HepG2 (cell line): ENCODE measurements around the gene CCL23. TPM values are rescaled to one million over a fixed set of nuclear protein-coding genes. Genes with fewer than 3 reads are reported as not detected.

Experiments used
- FOXK1 ChIP-seq: sonication (generic); formaldehyde crosslinking; IDR thresholded peaks from 2 replicates; pipeline ENCODE4 v1.4.0; 2020; ENCODE audit warnings: low read depth, missing genetic modification reagents, borderline replicate concordance
- RFX1 ChIP-seq: fragments of 450-650 bp; IDR thresholded peaks from 2 replicates; pipeline ENCODE4 v1.6.1; 2017
- TOPORS ChIP-seq: sonication (generic); formaldehyde crosslinking; IDR thresholded peaks from 2 replicates; pipeline ENCODE4 v1.8.0; 2023; ENCODE audit warnings: mild to moderate bottlenecking, missing genetic modification reagents
- ZBTB7B ChIP-seq: sonication (generic); formaldehyde crosslinking; IDR thresholded peaks from 2 replicates; pipeline ENCODE4 v1.4.0; 2020; ENCODE audit warnings: missing genetic modification reagents
- ZNF256 ChIP-seq: sonication (generic); formaldehyde crosslinking; conservative IDR thresholded peaks from 2 replicates; pipeline ENCODE4 v1.4.0; 2020; ENCODE audit warnings: missing genetic modification reagents
- polyA plus RNA-seq, 8 experiments: library from polyadenylated mRNA; depleted of rRNA in 3 of 8; stranded (reverse) in 7 of 8; unstranded in 1 of 8; fragments of >200 nt; fragmentation: Illumina TruSeq in 4 of 8; extraction: Trizol in 4 of 8; gene quantifications; 2 replicates each; pipeline versions ENCODE4 v1.2.1 to v1.2.3, GENCODE V29; 2011 to 2016; ENCODE audit warnings: low read depth in 4 of 8, missing spikeins in 1 of 8, mixed read lengths in 1 of 8; ENCODE audit not compliant: insufficient read depth in 1 of 8
- total RNA-seq, 5 experiments: library from RNA; depleted of rRNA; stranded (reverse); fragments of >200 nt; fragmentation: Illumina TruSeq; extraction: Trizol; gene quantifications; 2 replicates each; pipeline ENCODE4 v1.2.3, GENCODE V29; 2016; ENCODE audit warnings: low read depth in 1 of 5
- TF ChIP-seq, protein P1 (sequence below): sonication (generic); formaldehyde crosslinking; IDR thresholded peaks from one replicate; pipeline ENCODE4 v1.5.1; 2020; ENCODE audit warnings: mild to moderate bottlenecking, missing genetic modification reagents; ENCODE audit errors: not compliant biosample characterization
- TF ChIP-seq, protein P2 (sequence below): sonication (generic); formaldehyde crosslinking; IDR thresholded peaks from 2 replicates; pipeline ENCODE4 v1.4.0; 2020; ENCODE audit warnings: missing genetic modification reagents
- TF ChIP-seq, protein P3 (sequence below): sonication (generic); formaldehyde crosslinking; IDR thresholded peaks from 2 replicates; pipeline ENCODE4 v1.8.1; 2023; ENCODE audit warnings: mild to moderate bottlenecking, missing genetic modification reagents
- TF ChIP-seq, protein P4 (sequence below): sonication (generic); formaldehyde crosslinking; IDR thresholded peaks from 2 replicates; pipeline ENCODE4 v1.5.1; 2020; ENCODE audit warnings: mild to moderate bottlenecking, missing genetic modification reagents, moderate library complexity
- TF ChIP-seq, protein P5 (sequence below): sonication (generic); formaldehyde crosslinking; IDR thresholded peaks from 2 replicates; pipeline ENCODE4 v1.5.0; 2020; ENCODE audit warnings: missing genetic modification reagents
- TF ChIP-seq, protein P6 (sequence below): sonication (generic); formaldehyde crosslinking; IDR thresholded peaks from 2 replicates; pipeline ENCODE4 v1.8.0; 2023; ENCODE audit warnings: mild to moderate bottlenecking, missing genetic modification reagents

Gene CCL23
- total and polyA plus RNA-seq, 2 of the 13 experiments (the other 11 are each of a cell fraction or from before 2014, with no cell fraction given), result not detected

DNA sequence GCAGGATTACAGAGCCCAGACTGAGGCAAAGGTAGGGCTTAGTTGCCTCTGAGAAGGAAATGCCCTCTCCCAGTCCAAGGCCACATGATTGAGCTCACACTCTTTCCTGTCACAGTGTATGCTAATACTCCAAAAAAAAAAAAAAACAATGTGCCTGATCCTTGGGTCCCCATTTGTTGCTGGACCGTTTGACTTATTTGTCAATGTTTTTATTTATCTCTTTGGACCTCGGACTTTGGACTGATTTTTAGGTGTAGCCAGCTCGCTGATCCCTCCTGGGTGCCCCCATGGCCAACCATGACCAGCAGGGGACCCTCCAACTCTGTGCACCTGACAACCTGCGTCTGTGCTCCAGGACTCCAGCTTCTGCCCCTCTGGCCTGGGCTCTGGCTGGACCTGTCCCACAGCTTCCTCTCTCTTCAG, 35.9 kb downstream of the CCL23 start (continued):
- TF ChIP-seq, protein P1, sequence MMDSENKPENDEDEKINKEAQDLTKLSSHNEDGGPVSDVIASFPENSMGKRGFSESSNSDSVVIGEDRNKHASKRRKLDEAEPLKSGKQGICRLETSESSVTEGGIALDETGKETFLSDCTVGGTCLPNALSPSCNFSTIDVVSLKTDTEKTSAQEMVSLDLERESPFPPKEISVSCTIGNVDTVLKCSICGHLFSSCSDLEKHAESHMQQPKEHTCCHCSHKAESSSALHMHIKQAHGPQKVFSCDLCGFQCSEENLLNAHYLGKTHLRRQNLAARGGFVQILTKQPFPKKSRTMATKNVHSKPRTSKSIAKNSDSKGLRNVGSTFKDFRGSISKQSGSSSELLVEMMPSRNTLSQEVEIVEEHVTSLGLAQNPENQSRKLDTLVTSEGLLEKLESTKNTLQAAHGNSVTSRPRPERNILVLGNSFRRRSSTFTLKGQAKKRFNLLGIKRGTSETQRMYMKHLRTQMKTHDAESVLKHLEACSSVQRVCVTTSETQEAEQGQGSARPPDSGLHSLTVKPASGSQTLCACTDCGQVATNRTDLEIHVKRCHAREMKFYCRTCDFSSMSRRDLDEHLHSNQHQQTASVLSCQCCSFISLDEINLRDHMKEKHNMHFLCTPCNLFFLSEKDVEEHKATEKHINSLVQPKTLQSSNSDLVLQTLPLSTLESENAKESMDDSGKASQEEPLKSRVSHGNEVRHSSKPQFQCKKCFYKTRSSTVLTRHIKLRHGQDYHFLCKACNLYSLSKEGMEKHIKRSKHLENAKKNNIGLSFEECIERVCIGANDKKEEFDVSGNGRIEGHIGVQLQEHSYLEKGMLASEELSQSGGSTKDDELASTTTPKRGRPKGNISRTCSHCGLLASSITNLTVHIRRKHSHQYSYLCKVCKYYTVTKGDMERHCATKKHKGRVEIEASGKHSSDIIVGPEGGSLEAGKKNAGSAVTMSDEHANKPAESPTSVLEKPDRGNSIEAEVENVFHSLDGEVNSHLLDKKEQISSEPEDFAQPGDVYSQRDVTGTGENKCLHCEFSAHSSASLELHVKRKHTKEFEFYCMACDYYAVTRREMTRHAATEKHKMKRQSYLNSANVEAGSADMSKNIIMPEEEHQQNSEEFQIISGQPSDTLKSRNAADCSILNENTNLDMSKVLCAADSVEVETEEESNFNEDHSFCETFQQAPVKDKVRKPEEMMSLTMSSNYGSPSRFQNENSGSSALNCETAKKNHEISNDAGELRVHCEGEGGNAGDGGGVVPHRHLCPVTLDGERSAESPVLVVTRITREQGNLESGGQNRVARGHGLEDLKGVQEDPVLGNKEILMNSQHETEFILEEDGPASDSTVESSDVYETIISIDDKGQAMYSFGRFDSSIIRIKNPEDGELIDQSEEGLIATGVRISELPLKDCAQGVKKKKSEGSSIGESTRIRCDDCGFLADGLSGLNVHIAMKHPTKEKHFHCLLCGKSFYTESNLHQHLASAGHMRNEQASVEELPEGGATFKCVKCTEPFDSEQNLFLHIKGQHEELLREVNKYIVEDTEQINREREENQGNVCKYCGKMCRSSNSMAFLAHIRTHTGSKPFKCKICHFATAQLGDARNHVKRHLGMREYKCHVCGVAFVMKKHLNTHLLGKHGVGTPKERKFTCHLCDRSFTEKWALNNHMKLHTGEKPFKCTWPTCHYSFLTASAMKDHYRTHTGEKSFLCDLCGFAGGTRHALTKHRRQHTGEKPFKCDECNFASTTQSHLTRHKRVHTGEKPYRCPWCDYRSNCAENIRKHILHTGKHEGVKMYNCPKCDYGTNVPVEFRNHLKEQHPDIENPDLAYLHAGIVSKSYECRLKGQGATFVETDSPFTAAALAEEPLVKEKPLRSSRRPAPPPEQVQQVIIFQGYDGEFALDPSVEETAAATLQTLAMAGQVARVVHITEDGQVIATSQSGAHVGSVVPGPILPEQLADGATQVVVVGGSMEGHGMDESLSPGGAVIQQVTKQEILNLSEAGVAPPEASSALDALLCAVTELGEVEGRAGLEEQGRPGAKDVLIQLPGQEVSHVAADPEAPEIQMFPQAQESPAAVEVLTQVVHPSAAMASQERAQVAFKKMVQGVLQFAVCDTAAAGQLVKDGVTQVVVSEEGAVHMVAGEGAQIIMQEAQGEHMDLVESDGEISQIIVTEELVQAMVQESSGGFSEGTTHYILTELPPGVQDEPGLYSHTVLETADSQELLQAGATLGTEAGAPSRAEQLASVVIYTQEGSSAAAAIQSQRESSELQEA, result no peak
- TF ChIP-seq, protein P2, sequence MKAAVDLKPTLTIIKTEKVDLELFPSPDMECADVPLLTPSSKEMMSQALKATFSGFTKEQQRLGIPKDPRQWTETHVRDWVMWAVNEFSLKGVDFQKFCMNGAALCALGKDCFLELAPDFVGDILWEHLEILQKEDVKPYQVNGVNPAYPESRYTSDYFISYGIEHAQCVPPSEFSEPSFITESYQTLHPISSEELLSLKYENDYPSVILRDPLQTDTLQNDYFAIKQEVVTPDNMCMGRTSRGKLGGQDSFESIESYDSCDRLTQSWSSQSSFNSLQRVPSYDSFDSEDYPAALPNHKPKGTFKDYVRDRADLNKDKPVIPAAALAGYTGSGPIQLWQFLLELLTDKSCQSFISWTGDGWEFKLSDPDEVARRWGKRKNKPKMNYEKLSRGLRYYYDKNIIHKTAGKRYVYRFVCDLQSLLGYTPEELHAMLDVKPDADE (CRISPR knock-in tag), result no peak
- TF ChIP-seq ZBTB7B (CRISPR knock-in tag), result no peak
- TF ChIP-seq, protein P3, sequence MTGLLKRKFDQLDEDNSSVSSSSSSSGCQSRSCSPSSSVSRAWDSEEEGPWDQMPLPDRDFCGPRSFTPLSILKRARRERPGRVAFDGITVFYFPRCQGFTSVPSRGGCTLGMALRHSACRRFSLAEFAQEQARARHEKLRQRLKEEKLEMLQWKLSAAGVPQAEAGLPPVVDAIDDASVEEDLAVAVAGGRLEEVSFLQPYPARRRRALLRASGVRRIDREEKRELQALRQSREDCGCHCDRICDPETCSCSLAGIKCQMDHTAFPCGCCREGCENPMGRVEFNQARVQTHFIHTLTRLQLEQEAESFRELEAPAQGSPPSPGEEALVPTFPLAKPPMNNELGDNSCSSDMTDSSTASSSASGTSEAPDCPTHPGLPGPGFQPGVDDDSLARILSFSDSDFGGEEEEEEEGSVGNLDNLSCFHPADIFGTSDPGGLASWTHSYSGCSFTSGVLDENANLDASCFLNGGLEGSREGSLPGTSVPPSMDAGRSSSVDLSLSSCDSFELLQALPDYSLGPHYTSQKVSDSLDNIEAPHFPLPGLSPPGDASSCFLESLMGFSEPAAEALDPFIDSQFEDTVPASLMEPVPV (CRISPR knock-in tag), result no peak
- TF ChIP-seq, protein P4, sequence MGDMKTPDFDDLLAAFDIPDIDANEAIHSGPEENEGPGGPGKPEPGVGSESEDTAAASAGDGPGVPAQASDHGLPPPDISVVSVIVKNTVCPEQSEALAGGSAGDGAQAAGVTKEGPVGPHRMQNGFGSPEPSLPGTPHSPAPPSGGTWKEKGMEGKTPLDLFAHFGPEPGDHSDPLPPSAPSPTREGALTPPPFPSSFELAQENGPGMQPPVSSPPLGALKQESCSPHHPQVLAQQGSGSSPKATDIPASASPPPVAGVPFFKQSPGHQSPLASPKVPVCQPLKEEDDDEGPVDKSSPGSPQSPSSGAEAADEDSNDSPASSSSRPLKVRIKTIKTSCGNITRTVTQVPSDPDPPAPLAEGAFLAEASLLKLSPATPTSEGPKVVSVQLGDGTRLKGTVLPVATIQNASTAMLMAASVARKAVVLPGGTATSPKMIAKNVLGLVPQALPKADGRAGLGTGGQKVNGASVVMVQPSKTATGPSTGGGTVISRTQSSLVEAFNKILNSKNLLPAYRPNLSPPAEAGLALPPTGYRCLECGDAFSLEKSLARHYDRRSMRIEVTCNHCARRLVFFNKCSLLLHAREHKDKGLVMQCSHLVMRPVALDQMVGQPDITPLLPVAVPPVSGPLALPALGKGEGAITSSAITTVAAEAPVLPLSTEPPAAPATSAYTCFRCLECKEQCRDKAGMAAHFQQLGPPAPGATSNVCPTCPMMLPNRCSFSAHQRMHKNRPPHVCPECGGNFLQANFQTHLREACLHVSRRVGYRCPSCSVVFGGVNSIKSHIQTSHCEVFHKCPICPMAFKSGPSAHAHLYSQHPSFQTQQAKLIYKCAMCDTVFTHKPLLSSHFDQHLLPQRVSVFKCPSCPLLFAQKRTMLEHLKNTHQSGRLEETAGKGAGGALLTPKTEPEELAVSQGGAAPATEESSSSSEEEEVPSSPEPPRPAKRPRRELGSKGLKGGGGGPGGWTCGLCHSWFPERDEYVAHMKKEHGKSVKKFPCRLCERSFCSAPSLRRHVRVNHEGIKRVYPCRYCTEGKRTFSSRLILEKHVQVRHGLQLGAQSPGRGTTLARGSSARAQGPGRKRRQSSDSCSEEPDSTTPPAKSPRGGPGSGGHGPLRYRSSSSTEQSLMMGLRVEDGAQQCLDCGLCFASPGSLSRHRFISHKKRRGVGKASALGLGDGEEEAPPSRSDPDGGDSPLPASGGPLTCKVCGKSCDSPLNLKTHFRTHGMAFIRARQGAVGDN (CRISPR knock-in tag), result peak; percentile 53
- peak; percentile 73; the same call in 1 of the 2 replicates for TF ChIP-seq FOXK1 (CRISPR knock-in tag)
- TF ChIP-seq TOPORS (CRISPR knock-in tag), result no peak
- TF ChIP-seq, protein P5, sequence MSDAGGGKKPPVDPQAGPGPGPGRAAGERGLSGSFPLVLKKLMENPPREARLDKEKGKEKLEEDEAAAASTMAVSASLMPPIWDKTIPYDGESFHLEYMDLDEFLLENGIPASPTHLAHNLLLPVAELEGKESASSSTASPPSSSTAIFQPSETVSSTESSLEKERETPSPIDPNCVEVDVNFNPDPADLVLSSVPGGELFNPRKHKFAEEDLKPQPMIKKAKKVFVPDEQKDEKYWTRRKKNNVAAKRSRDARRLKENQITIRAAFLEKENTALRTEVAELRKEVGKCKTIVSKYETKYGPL (CRISPR knock-in tag), result no peak
- TF ChIP-seq ZNF256 (CRISPR knock-in tag), result no peak
- TF ChIP-seq, protein P6, sequence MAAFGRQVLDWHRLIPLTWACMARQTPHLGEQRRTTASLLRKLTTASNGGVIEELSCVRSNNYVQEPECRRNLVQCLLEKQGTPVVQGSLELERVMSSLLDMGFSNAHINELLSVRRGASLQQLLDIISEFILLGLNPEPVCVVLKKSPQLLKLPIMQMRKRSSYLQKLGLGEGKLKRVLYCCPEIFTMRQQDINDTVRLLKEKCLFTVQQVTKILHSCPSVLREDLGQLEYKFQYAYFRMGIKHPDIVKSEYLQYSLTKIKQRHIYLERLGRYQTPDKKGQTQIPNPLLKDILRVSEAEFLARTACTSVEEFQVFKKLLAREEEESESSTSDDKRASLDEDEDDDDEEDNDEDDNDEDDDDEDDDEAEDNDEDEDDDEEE (CRISPR knock-in tag), result no peak
- TF ChIP-seq RFX1, result no peak
